HG03025 (cell line): Measurements from ENCODE around the gene AHRR.
"Not testable (repeated sequence)": the region's sequence is repeated elsewhere in the genome, so short reads cannot be mapped to it uniquely, and the experiment has no call there.

Source experiments
- ATAC-seq: cut with Tn5 transposase; IDR thresholded peaks from one replicate; pipeline ENCODE4 v1.9.1; 2021; ENCODE audit warnings: mild to moderate bottlenecking, moderate library complexity; ENCODE audit not compliant: unreplicated experiment, low FRiP score

The AHRR gene

DNA sequence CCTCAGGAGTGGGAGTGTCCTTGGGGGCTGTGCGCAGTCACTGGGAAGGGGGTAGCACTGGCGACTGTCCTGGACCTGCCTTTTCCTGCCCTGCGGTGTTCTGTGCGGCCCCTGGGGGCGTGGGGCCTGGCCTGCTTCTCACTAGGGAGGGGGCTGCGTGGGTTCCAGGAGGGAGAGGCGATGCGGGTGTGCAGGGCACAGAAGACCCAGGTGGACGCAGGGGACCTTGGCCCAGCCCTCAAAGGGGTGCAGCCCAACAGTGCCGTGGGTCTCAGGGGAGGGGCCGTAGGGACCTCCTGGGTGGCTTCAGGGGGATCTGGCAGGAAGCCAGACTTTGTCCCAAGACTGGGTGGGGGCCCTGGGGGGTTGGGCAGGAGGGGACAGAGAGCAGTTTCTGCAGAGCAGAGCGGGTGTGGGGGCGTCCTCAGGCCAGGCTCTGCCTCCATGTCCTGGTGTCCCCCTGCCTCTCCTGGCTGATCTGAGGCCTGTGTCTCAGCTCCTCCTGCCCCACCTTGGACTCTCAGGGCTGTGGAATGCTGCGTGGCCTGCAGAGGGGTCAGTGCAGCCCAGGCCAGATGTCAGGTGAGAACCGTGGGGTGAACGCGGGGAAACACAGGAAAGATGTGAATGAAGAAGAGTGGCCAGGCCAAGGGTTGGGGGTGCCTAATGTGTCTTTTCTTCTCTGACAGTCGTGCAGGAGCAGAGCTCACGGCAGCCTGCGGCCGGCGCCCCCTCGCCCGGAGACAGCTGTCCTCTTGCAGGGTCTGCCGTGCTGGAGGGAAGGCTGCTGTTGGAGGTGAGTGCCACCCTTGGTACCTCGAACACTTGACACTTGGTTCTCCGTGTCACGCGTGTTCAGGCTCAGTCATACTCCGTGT lies 54.6 kb downstream of the AHRR start:
- no peak for ATAC-seq

DNA sequence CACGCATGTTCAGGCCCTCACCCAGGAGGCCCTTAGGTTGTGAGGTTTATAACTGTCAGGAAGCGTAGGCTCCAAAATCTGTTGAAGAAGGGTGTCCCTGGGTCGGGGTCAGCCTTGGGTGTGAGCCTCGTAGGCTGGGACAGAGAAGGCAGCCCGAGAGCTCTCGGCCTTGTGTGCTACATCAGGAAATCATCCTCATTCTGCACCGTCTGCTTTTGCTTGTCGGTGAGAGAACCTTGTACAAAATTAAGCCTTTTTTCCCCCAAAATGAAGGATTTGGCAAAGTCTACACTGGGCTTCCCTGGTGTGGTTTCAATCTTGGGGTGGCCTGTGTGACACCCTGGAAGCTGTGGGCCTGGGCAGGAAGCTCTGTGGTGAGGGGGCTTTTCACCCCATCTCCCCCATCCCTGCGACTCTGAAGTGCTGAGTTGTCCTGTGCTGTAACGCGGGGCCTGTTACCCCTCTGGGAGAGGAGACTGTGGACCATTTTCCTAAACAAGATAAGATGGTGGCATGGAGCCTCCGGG lies 55.3 kb downstream of the AHRR start:
- ATAC-seq = no peak

DNA sequence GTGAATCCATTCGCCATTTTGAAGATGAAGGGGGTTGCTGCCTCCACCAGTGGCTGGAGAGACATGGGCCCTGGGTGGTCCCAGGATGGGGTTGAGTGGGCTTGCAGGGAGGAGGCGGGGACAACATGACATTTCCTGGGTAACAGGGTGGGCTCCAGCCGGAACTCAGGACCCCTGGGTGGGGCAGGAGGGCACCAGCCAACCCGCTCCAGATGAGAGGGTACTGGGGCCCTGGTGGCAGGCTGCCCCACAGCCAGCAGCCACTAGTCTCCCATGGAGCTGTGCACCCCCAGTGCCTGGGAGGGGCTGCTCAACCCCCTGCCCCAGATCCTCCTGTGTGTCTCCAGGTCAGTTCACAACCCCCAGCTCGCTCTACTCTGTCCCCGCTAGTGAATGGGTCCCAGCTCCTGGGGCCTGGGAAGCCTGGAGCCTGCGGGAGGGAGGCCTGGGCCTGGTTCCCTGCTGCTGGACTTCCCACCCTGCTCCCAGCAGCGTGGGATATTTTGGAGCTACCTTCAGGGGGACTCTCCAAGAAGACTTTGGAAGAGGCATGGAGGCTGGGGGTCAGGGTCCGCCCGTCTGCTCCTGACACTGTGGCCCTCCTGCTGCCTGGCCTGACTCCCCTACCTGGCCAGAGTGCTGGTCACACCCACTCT lies 55.9 kb downstream of the AHRR start:
- ATAC-seq = no peak

DNA sequence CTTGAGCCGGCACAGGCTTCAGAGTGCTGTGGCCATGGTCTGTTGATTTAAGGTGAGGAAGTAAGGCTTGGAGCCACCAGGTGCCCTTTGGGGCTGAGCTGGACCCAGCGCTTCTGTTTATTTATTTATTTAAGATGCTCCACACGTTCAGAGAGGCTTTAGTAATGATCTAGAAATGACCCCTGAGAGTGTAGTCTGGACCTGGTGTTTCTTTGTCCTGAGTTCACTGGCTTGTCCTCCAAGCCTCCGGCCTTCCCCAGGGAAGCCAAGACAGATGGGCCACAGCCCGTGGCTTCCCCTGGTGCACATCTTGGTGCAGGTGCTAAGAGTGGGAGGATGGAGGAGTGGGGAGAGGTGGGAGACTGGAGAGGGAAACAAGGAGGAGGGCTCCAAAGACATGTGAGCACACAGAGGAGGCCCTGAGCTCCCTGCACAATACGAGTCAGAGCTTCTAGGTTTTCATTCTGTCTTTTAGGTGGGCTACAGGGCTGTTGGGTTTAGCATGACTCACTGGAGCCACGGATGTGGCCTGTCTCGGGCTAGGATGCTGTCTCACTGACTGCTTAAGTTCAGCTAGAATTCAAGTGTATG lies 56.9 kb downstream of the AHRR start:
- no peak for ATAC-seq

DNA sequence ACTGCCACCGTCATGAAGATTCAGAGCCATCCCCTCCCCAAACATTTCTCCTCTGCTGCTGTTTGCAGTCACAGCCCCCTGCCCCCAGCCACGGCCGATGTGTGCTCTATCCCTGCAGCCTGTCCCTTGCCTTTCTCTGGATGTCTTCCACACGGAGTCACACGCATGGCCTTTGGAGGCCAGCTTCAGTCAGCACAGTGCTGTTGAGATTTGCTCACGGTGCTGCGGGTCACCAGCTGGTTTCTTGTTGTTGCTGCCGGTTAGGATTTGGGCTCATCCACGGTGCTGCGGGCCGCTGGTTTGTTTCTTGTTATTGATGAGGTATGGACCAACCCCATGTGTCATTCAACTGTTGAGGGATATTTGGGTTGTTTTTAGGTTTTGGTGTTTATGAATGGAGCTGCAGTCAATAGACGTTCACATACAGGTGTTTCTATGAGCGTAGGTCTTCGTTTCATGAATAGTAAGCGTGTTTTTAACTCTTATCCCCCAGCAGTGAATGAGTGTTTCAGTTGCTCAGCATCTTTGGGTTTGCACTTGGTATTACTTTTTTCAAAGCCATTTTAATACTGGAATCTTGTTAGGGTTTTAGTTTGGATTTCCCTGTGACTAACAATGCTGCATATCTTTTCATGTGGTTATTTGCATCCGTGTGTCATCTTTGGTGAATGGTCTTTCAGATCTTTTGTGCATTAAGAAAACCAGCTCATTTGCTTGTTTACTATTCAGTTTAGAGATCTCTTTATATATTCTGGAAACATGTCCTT lies 57.6 kb downstream of the AHRR start:
- no peak for ATAC-seq

DNA sequence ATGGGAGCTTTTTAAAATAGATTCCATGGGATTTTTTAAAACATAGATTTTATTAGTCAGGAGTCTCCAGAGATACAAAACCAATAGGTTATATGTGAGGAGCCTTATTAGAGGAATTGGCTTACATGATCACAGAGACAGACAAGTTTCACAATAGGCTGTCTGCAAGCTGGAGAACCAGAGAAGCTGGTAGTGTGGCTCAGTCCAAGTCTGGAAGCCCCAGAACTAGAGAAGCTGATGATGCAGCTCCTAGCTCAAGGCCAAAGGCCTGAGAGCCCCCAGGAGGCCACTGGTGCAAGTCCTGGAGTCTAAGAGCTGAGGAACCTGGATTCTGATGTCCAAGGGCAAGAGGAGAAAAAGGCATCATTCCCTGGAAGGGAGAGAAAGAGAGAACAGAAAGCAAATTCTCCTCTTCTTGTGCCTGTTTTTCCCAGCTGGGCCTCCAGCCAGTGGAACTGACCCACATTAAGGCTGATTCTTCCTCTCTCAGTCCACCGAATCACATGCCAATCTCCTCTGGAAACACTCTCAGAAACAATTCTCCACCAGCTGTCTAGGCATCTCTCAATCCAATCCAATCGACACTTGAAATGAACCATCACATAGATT lies 59.3 kb downstream of the AHRR start:
- no peak for ATAC-seq

DNA sequence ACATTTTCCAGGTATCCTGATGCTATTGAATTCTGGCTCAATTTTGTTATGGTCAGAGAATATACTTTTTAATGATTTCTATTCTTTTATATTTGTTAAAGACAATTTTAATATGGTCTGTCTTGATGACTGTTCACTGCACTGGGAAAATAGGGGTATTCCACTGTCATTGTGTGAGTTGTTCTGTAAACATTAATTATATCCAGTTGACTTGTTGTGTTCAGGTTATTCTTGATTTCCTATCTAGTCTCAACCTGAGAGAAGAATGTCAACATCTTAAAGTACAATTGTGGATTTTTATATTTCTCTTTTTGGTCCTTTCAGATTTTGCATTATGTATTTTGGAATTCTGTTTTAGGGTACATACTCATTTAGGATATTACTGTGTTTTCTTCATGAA lies 61.6 kb downstream of the AHRR start:
- no peak for ATAC-seq

DNA sequence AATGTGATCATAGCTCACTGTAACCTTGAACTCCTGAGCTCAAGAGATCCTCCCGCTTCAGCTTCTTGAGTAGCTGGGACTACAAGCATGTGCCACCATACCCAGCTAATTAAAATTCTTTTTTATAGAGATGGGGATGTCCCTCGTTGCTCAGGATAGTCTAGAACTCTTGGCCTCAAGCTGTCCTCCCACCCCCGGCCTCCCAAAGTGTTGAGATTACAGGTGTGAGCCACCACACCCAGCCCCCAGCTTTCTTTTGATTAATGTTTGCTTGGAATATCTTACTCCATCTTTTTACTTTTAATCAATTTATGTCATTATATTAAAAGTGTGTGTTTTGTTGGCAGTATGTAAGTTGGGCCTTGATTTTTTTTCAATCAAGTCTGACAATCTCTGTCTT lies 62.1 kb downstream of the AHRR start:
- ATAC-seq = no peak

DNA sequence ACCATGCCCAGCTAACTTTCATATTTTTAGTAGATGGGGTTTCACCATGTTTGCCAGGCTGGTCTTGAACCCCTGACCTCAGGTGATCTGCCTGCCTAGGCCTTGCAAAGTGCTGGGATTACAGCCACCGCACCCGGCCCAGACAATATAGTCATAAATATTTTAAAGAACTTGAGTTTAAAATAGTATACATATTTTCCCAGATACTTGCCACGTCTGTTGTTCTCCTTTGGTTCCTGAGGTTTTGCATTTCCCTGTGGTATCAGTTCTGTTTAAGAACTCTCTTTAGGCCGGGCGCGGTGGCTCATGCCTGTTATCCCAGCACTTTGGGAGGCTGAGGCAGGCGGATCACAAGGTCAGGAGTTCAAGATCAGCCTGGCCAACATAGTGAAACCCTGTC lies 63.1 kb downstream of the AHRR start:
- not testable (repeated sequence) for ATAC-seq

DNA sequence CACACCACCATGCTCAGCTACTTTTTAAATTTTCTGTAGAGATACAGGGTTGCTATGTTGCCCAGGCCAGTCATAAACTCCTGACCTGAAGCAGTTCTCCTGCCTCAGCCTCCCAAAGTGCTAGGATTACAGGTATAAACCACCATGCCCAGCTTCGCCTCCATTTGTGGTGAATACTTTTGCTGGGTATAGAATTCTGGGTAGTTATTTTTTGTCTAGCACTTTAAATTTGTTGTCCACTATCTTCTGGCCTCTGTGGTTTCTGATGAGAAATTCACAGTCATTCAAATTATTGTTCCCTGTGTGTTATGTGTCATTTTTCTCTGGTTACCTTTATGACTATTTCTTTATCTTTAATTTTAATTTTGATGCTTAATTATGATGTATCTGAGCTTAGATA lies 63.8 kb downstream of the AHRR start:
- ATAC-seq = no peak

DNA sequence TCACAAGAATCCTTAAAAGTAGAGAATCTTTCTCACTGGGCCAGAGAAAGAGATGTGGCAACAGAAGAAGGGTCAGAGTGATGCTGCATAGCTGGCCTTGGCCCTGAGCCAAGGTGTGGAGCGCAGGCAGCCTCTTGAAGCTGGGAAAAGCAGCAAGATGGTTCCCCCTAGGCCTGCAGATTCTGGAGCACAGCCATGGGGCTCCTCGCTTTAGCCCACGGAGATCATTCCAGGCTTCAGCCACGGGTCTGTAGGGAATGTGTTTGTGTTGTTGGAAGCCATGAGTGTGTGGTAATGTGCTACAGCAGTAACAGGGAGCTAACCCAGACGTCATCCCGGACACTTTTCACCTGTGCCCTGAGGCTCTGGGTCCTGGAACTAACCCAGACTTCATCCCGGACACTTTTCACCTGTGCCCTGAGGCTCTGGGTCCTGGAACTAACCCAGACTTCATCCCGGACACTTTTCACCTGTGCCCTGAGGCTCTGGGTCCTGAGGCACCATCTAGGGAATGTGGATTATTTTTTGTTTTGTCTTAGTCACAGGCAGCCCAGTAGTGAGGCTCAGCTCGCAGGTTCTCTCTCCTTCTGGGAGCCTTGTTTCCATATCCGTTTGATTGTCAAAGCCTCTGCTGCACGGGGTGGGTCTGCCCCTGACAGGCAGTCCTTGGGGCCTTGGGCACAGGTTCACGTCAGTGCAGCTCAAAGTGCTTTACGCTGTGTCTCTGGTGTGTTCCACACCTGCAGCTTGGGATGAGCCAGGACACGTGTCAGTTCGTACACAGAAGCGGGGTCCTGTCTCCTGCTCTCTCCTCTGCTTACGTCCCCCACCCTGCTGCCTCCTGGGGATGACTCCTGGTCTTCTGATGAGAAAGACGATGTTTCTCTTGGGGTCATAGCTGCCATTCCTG lies 65.2 kb downstream of the AHRR start:
- ATAC-seq = no peak

DNA sequence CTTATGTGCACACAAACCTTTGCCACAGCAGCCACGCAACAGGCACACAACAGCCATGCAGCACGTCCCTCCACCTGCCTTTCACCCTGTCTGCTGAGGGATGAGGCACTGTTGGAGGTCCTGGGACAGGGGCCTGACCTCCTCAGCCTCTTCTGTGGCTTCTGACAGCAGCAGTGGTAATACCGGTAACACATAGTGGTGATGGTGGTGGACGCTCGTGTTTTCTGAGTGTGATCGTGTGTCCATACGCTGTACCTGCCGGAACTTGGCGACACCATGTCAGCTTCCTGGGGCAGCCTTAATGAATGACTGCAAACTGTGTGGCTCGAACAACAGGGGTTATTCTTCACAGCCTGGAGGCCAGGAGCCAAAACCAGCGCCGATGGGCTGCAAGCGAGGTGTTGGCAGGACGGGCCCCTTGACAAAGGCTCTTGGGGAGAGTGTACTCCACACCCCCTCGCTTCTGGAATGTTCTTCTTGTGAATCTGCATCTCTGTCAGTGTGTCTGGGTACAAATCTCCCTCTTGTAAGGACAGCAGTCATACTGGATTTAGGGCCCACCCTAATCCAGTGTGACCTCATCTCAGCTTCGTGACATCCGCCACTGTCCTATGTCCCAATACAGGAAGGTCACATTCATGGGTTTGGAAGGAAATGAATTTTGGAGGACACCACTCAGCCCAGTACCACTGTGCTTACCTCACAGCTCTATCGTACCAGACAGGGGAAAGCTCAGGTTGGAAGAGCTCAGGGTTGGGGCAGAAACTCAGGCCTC lies 66.2 kb downstream of the AHRR start:
- no peak for ATAC-seq

DNA sequence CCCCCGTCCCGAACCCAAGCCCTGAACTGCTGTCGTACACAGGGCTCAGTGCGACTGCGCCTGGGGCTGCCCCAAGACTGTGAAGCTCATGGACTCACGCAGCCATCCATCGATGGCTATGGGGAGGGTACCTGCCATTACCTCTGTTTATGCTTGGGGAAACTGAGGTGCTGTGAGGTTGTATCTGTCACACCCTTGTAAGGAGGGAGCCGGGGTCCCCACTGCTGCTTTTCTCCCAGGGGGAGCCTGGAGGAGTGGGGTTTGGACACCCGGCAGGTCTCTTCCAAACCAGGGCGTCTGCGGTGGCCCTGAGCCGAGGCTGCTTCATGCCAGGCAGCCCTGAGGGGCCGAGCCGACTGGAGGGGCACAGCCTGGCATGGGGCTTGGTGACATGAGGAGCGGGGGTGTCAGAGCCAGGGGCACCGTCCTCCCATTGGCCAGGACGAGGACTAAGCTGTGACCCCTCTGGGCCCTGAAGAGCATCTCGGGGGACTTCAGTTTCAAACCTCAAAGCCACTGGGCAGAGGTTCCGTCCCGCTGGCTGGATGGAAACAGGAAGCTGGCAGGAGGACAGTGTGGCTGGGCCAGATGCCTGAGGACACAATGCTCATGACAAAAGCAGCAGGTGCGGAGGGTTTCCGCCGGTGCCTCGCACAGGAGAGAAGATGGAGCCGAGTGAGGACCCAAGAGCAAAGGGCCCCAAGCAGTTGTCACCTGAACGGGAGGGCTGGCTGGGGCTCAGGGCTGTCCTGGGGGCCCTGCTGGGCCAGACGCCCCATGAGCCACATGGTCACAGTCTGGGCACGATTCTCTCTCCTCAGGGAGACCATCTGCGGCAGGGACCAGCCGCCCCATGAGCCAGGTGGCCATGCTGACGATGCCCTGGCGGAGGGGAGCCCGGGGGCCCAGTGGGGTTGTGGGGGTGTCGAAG lies 67.0 kb downstream of the AHRR start:
- no peak for ATAC-seq

DNA sequence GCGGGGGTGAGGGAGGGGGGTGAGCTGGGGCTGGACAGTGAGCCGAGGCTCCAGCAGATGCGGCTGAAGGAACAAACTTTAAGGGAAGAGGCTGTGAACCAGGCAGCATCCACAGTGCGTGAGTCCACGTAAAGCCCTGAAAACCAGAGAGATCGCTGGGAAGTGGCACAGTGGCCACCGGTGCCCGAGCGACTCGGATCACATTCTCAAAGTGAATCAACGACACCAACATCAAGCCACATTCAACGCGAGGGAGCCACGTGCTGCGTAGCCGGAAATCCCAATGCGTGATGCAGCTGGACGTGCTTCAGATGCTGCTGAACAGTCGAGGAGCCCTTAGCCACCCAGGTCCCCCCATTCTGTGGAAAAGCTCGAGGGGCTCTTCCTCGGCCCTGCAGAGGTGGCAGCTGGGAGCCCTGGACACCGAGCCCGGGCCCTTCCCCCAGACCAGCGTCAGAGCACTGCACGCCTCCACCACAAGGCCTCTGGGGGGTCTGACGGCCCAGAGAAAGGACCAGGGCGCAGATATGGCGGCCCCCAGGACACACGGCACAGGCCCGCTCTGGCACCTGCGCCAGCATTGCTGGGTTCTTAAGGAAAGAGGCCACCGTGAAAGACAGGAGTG lies 67.8 kb downstream of the AHRR start:
- no peak for ATAC-seq

DNA sequence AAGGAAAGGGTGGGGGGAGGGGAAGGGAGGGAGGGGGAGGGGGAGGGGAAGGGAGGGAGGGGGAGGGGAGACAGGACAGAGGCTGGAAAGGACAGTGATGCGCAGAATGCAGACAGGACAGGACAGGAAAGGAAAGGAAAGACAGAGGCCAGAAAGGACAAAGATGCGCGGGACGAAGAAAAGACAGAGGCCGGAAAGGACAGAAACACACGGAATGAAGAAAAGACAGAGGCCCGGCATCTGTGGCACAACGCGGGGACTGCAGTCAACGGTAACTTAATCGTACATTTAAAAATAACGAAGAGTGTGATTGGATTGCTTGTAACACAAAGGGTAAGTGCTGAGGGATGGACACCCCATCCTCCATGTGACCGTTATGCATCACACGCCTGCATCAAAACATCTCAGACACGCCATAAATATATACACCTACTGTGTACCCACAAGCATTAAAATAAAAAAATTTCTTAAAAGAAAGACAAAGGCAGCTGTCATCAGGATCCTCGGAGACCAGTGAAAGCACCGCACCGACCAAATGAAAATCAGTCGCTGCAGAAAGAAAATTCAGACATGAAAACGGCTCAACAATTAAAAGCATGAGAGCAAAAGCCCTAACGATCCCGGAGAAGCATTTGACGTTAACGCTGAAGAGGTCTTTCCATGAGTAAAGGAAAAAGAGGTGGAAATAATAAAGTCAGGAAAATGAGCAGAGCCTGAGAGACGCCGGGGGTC lies 68.5 kb downstream of the AHRR start:
- no peak for ATAC-seq
